H1 (cell line): ENCODE results near the gene CPLANE2. TPM values are rescaled to one million over a fixed set of nuclear protein-coding genes. Genes with fewer than 3 reads are reported as not detected.

Source experiments
- CTCF ChIA-PET: fragments of 300-600 bp; sonication (Branson Sonifier 250); formaldehyde crosslinking; loops from one replicate; lab custom pipeline; 2021; ENCODE audit not compliant: partially characterized antibody; lab: Charles Lee
- POLR2A ChIA-PET: fragments of 300-600 bp; sonication (Branson Sonifier 250); formaldehyde crosslinking; loops from one replicate; lab custom pipeline; 2021; ENCODE audit warnings: inconsistent platforms; ENCODE audit not compliant: partially characterized antibody; lab: Charles Lee
- DNase-seq, 2 experiments: peaks; one replicate each; pipeline versions ENCODE4 v3.0.0 to v3.0.0-alpha.2; 2010 to 2022; ENCODE audit warnings: low spot score in 2 of 2, low read depth in 1 of 2, mixed read lengths in 1 of 2
- FAIRE-seq: peaks from 2 replicates; lab custom pipeline; 2011; peaks lifted over from hg19 to GRCh38; lab: Jason Lieb, UNC
- H2AFZ ChIP-seq: 2 replicates; pipeline ENCODE4 v1.8.1; 2012; ENCODE audit warnings: low read length, inconsistent platforms
- H2AK5ac ChIP-seq: 2 replicates; pipeline ENCODE4 v1.6.1; 2013; ENCODE audit warnings: low read depth, low read length
- H2BK120ac ChIP-seq: replicated peaks from 2 replicates; pipeline ENCODE3; 2013; ENCODE audit warnings: low read depth, low read length, inconsistent platforms
- H2BK12ac ChIP-seq: 2 replicates; pipeline ENCODE4 v1.6.1; 2013; ENCODE audit warnings: low read depth, low read length
- H2BK15ac ChIP-seq: 2 replicates; pipeline ENCODE4 v1.6.1; 2013; ENCODE audit warnings: low read length
- H2BK20ac ChIP-seq: 2 replicates; pipeline ENCODE4 v1.6.1; 2013; ENCODE audit warnings: low read length
- H2BK5ac ChIP-seq: 2 replicates; pipeline ENCODE4 v1.6.1; 2013; ENCODE audit warnings: low read depth, low read length
- H3K14ac ChIP-seq: 2 replicates; pipeline ENCODE4 v1.6.1; 2013; ENCODE audit warnings: inconsistent platforms; ENCODE audit not compliant: insufficient read length
- H3K18ac ChIP-seq: 2 replicates; pipeline ENCODE4 v1.6.1; 2013; ENCODE audit warnings: low read length; ENCODE audit errors: extremely low read depth
- H3K23ac ChIP-seq: 2 replicates; pipeline ENCODE4 v1.6.1; 2013; ENCODE audit warnings: inconsistent platforms; ENCODE audit not compliant: insufficient read length
- H3K23me2 ChIP-seq: 2 replicates; pipeline ENCODE4 v1.6.1; 2013; ENCODE audit warnings: low read depth, low read length
- H3K27ac ChIP-seq: 2 replicates; pipeline ENCODE4 v1.6.1; 2011; ENCODE audit warnings: low read depth, low read length, inconsistent platforms
- H3K27me3 ChIP-seq, 4 experiments: replicated peaks in 1 of 4; 1 replicate in 1 of 4; 2 replicates in 3 of 4; pipeline versions ENCODE4 v1.6.1 to v1.8.1; 2011 to 2013; ENCODE audit warnings: low read length in 3 of 4, mild to moderate bottlenecking in 3 of 4, inconsistent platforms in 2 of 4, mixed read lengths in 2 of 4, moderate library complexity in 1 of 4; ENCODE audit not compliant: control insufficient read depth in 3 of 4, insufficient read depth in 3 of 4; ENCODE audit errors: extremely low read depth in 1 of 4
- H3K36me3 ChIP-seq, 4 experiments: 2 replicates each; pipeline versions ENCODE4 v1.6.1 to v1.8.1; 2011 to 2013; ENCODE audit warnings: mild to moderate bottlenecking in 4 of 4, low read length in 3 of 4, moderate library complexity in 2 of 4, control low read depth in 1 of 4, inconsistent platforms in 1 of 4; ENCODE audit not compliant: insufficient read depth in 4 of 4, control insufficient read depth in 2 of 4
- H3K4ac ChIP-seq: replicated peaks from 2 replicates; pipeline ENCODE3; 2013; ENCODE audit warnings: low read length, low read depth, mixed read lengths, inconsistent platforms; ENCODE audit not compliant: insufficient read length
- H3K4me1 ChIP-seq, 4 experiments: replicated peaks in 1 of 4; 1 replicate in 1 of 4; 2 replicates in 3 of 4; pipeline versions ENCODE4 v1.6.1 to v1.8.1; 2011 to 2013; ENCODE audit warnings: low read length in 3 of 4, inconsistent platforms in 2 of 4, mixed read lengths in 1 of 4; ENCODE audit not compliant: insufficient read depth in 4 of 4, control insufficient read depth in 3 of 4
- H3K4me2 ChIP-seq, 2 experiments: 2 replicates each; pipeline versions ENCODE4 v1.6.1 to v1.8.1; 2011 to 2013; ENCODE audit warnings: low read depth in 2 of 2, low read length in 2 of 2, control low read depth in 1 of 2, inconsistent platforms in 1 of 2, mild to moderate bottlenecking in 1 of 2; ENCODE audit not compliant: insufficient read depth in 1 of 2
- H3K4me3 ChIP-seq, 4 experiments: fragments of 200-600, 300-600 bp in 1 of 4; sonication (generic), shearing (Covaris generic), sonication (Bioruptor Twin) in 1 of 4; 2 replicates each; pipeline versions ENCODE4 v1.5.1 to v1.8.1; 2011 to 2016; ENCODE audit warnings: low read length in 4 of 4, low read depth in 3 of 4, control low read depth in 2 of 4, inconsistent platforms in 2 of 4, mild to moderate bottlenecking in 2 of 4, mixed read lengths in 1 of 4, moderate library complexity in 1 of 4; ENCODE audit not compliant: insufficient read depth in 2 of 4; ENCODE audit errors: extremely low read depth in 1 of 4
- H3K56ac ChIP-seq: replicated peaks from 2 replicates; pipeline ENCODE3; 2013; ENCODE audit warnings: low read depth, mild to moderate bottlenecking, mixed read lengths, low read length, inconsistent platforms; ENCODE audit not compliant: insufficient read length
- H3K79me1 ChIP-seq: 2 replicates; pipeline ENCODE4 v1.6.1; 2013; ENCODE audit warnings: low read depth, low read length, control low read depth
- H3K79me2 ChIP-seq, 2 experiments: 2 replicates each; pipeline versions ENCODE4 v1.6.1 to v1.8.1; 2012 to 2013; ENCODE audit warnings: low read length in 2 of 2, mild to moderate bottlenecking in 2 of 2, inconsistent platforms in 1 of 2; ENCODE audit not compliant: insufficient read depth in 2 of 2, control insufficient read depth in 1 of 2
- H3K9ac ChIP-seq, 4 experiments: replicated peaks in 1 of 4; 1 replicate in 1 of 4; 2 replicates in 3 of 4; pipeline versions ENCODE4 v1.6.1 to v1.8.1; 2011 to 2013; ENCODE audit warnings: low read depth in 3 of 4, low read length in 3 of 4, control low read depth in 2 of 4, mild to moderate bottlenecking in 2 of 4, moderate library complexity in 2 of 4, inconsistent platforms in 1 of 4; ENCODE audit errors: extremely low read depth in 1 of 4
- H3K9me3 ChIP-seq, 2 experiments: 2 replicates each; pipeline versions ENCODE4 v1.6.1 to v1.8.1; 2012 to 2013; ENCODE audit warnings: mild to moderate bottlenecking in 2 of 2, moderate library complexity in 2 of 2, control low read depth in 1 of 2, inconsistent platforms in 1 of 2, low read depth in 1 of 2, low read length in 1 of 2, mixed read lengths in 1 of 2; ENCODE audit not compliant: insufficient read depth in 2 of 2
- H4K20me1 ChIP-seq, 2 experiments: replicated peaks in 1 of 2; 2 replicates each; pipeline versions ENCODE3 to v1.8.1; 2011 to 2013; ENCODE audit warnings: inconsistent platforms in 2 of 2, low read length in 2 of 2, mild to moderate bottlenecking in 1 of 2; ENCODE audit not compliant: insufficient read depth in 2 of 2, control insufficient read depth in 1 of 2
- H4K5ac ChIP-seq: 2 replicates; pipeline ENCODE4 v1.6.1; 2013; ENCODE audit warnings: low read length, low read depth, mixed read lengths, inconsistent platforms; ENCODE audit not compliant: insufficient read length
- H4K8ac ChIP-seq: 2 replicates; pipeline ENCODE4 v1.8.0; 2013; ENCODE audit warnings: mild to moderate bottlenecking, moderate library complexity, low read length, inconsistent platforms; ENCODE audit not compliant: insufficient read depth; ENCODE audit errors: extremely low read depth
- H4K91ac ChIP-seq: replicated peaks from 2 replicates; pipeline ENCODE3; 2013; ENCODE audit warnings: low read length, mixed read lengths, inconsistent platforms; ENCODE audit not compliant: insufficient read length
- ASH2L ChIP-seq: fragments of 200-600, 300-600 bp; sonication (generic); IDR thresholded peaks from one replicate; pipeline ENCODE4 v1.7.1; 2017; ENCODE audit warnings: low read length
- HDAC6 ChIP-seq: IDR thresholded peaks from one replicate; pipeline ENCODE4 v1.7.1; 2012; ENCODE audit warnings: low read depth, mild to moderate bottlenecking, inconsistent platforms, low read length, moderate library complexity
- KDM5A ChIP-seq: fragments of 200-600 bp; IDR thresholded peaks from 2 replicates; pipeline ENCODE4 v1.7.1; 2012; ENCODE audit warnings: mild to moderate bottlenecking, low read length, inconsistent platforms, mixed read lengths
- NANOG ChIP-seq: IDR thresholded peaks from 2 replicates; pipeline ENCODE4 v1.6.1; 2011; ENCODE audit warnings: low read length, low read depth, mild to moderate bottlenecking, inconsistent platforms; ENCODE audit not compliant: insufficient read depth, poor library complexity, severe bottlenecking
- SIRT6 ChIP-seq: IDR thresholded peaks from one replicate; pipeline ENCODE4 v1.7.1; 2012; ENCODE audit warnings: low read length, inconsistent platforms
- SIX5 ChIP-seq: IDR thresholded peaks from 2 replicates; pipeline ENCODE4 v1.6.1; 2011; ENCODE audit warnings: mild to moderate bottlenecking, low read depth, low read length
- SP4 ChIP-seq: IDR thresholded peaks from 2 replicates; pipeline ENCODE4 v1.6.1; 2012; ENCODE audit warnings: low read length, inconsistent platforms
- TAF1 ChIP-seq: IDR thresholded peaks from 2 replicates; pipeline ENCODE4 v1.6.1; 2011; ENCODE audit warnings: mild to moderate bottlenecking, low read depth, low read length
- TEAD4 ChIP-seq: IDR thresholded peaks from 2 replicates; pipeline ENCODE4 v1.6.1; 2012; ENCODE audit warnings: low read depth, low read length, inconsistent platforms, mixed read lengths
- WGBS, 2 experiments: shearing (Covaris generic) in 1 of 2; methylation state at CpG; one replicate each; pipeline versions ENCODE4 v1.1.6 to v1.1.7; 2013 to 2015; ENCODE audit warnings: low lambda C conversion rate in 2 of 2, mixed read lengths in 2 of 2, inconsistent platforms in 1 of 2, low coverage in 1 of 2, missing lambda C conversion rate in 1 of 2; ENCODE audit not compliant: insufficient replicate concordance in 2 of 2, insufficient coverage in 1 of 2, insufficient read length in 1 of 2; ENCODE audit errors: extremely low coverage in 1 of 2, missing lambda C conversion rate in 1 of 2; 5-methylcytosine and 5-hydroxymethylcytosine counted together
- polyA plus RNA-seq, 7 experiments: library from polyadenylated mRNA; depleted of rRNA in 3 of 7; stranded (reverse) in 5 of 7; unstranded in 2 of 7; fragments of >200 nt in 5 of 7; fragments of 200-250 nt in 2 of 7; gene quantifications; 1 replicate in 5 of 7; 2 replicates in 1 of 7; 4 replicates in 1 of 7; pipeline versions ENCODE4 v1.2.1 to v1.2.3, GENCODE V29; 2011 to 2013; ENCODE audit warnings: missing spikeins in 2 of 7, mixed read lengths in 2 of 7
- total RNA-seq: library from RNA; stranded (reverse); fragmentation: NEBNext Ultra II Directional; extraction: Animal tissue kit (Norgen Biotek cat#: 25700); gene quantifications from 2 replicates; pipeline ENCODE4 v1.2.1, GENCODE V29; 2021

Gene CPLANE2
- total and polyA plus RNA-seq, 2 of the 8 experiments (the other 6 are each of a cell fraction or from before 2014, with no cell fraction given), result 2.3 to 2.5 TPM

- Histone ChIP-seq H2BK120ac (no peak overlapping the region), H4K20me1 (peaks cover 3 to 6% of the 10 kb centered on the region in 2 experiments), H3K4ac (no peak overlapping the region), H3K79me2 (no peaks in the 10 kb centered on the region), H4K5ac (no peak overlapping the region), H2BK20ac (no peak overlapping the region), H2BK12ac (no peak overlapping the region), H3K4me3 (no peak overlapping the region), H2BK15ac (no peak overlapping the region), H2AFZ (no peak overlapping the region), H3K23me2 (peaks cover 8% of the 10 kb centered on the region), H3K27ac (no peak overlapping the region), H3K79me1 (no peaks in the 10 kb centered on the region; the same call in none of the 2 replicates), H4K8ac (no peak overlapping the region), H3K18ac (no peak overlapping the region), H3K23ac (no peak overlapping the region), H4K91ac (no peak overlapping the region), H3K9ac (no peak overlapping the region), H2AK5ac (no peak overlapping the region), H3K56ac (no peak overlapping the region), H3K9me3 (no peaks in the 10 kb centered on the region), H3K36me3 (no peaks in the 10 kb centered on the region), H3K14ac (no peak overlapping the region), H3K27me3 (peaks cover 14 to 40% (median 35%) of the 10 kb centered on the region in 4 experiments), H3K4me1 (peaks cover 0 to 16% (median 9%) of the 10 kb centered on the region in 4 experiments; a peak in 5 of 7 replicates), H3K4me2 (no peak overlapping the region), H2BK5ac (no peak overlapping the region)
- no peak for FAIRE-seq
- CTCF ChIA-PET, result interaction anchor here (1.1 to 13.8 kb wide), 5 partner anchors 13 to 148 kb away, joined by 3 to 106 read pairs (median 12); partner anchors contain the start of gene ARHGEF19
- 79% methylated on average over 13 of the region's 13 CpGs; no CpG with 5 or more reads in 1 of the 2 experiments for WGBS, 2 experiments
- no peak for DNase-seq
- POLR2A ChIA-PET, result interaction anchor here (1.0 to 5.3 kb wide), 3 partner anchors 14 to 27 kb away, joined by 3 to 32 read pairs (median 4); partner anchors contain the start of gene ARHGEF19
- TF ChIP-seq HDAC6 (no peak), TAF1 (no peak), TEAD4 (no peak), ASH2L (no peak), SP4 (no peak), SIRT6 (no peak), KDM5A (no peak), NANOG (no peak), SIX5 (no peak)
These were observed 6.2 kb downstream of the CPLANE2 start for GRCh38 chr1:16230744-16231143.
